Colonic mucosa (tissue), 4 donors: Measurements from ENCODE around the gene SIX4. TPM values are rescaled to one million over a fixed set of nuclear protein-coding genes. Genes with fewer than 3 reads are reported as not detected.

ENCODE experiments used
- DNase-seq: peaks from one replicate; pipeline ENCODE4 v3.0.0-alpha.2; 2020
- H3K27ac ChIP-seq: fragments of 200-600 bp; one replicate; pipeline ENCODE4 v1.8.0; 2021
- H3K27me3 ChIP-seq: fragments of 200-600 bp; one replicate; pipeline ENCODE4 v1.8.0; 2021
- H3K36me3 ChIP-seq: fragments of 200-600 bp; one replicate; pipeline ENCODE4 v1.8.0; 2021
- H3K4me1 ChIP-seq: fragments of 200-600 bp; one replicate; pipeline ENCODE4 v1.8.0; 2021; ENCODE audit warnings: mild to moderate bottlenecking
- H3K4me3 ChIP-seq: fragments of 200-600 bp; one replicate; pipeline ENCODE4 v1.8.0; 2021
- H3K9ac ChIP-seq, 2 donors: one replicate each; pipeline ENCODE4 v1.7.0; 2013; ENCODE audit warnings: control low read depth in 2 of 2, low read depth in 2 of 2, low read length in 2 of 2
- H3K9me3 ChIP-seq: fragments of 200-600 bp; one replicate; pipeline ENCODE4 v1.8.0; 2021
- intact Hi-C: fragments of 100-400 bp; cut with DNase I; formaldehyde crosslinking; loops from one replicate; pipeline ENCODE4 v1.14.1; 2022
- total RNA-seq, 2 donors: library from RNA; stranded (reverse); fragmentation: NEBNext Ultra II Directional in 1 of 2; extraction: Animal tissue kit (Norgen Biotek cat#: 25700) in 1 of 2; gene quantifications; one replicate each; pipeline ENCODE4 v1.2.1, GENCODE V29; 2021
- TF ChIP-seq, protein P1 (sequence below): fragments of 200-600 bp; IDR thresholded peaks from one replicate; pipeline ENCODE4 v1.8.0; 2022; ENCODE audit warnings: antibody characterized with exemption, mild to moderate bottlenecking
- donor health status: healthy.
- donor health status: DM: no; HTN: no; CAD: no.
- donor health status: DM: no; HTN: no; CAD: no.

SIX4 gene
- total RNA-seq, 2 donors from 2014 or later, result 0.15 to 0.27 TPM

DNA sequence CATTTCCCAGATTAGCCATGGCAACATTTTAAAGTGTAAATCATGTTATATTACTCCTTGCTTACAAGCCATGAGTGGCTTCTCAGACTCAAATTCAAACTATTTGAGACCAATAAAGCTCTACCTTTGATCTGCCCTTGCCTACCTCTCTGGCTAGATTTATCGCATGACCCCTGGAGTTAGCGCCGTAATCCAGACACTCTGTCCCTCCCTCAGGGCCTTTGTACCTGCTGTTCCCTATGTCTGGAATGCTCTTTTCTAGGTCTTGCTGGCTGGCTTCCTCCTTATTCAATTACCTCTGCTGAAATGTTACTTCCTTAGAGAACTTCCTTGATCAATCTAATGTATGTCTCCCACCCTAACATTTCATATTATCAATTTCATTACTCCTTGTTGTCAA, 16.3 kb downstream of the SIX4 start:
- Histone ChIP-seq H3K4me3 (no peak overlapping the region), H3K9ac (no peak overlapping the region), H3K36me3 (no peaks in the 10 kb centered on the region), H3K27ac (no peak overlapping the region), H3K27me3 (no peaks in the 10 kb centered on the region), H3K4me1 (no peaks in the 10 kb centered on the region), H3K9me3 (no peaks in the 10 kb centered on the region)
- intact Hi-C loops, result no loop called here
- DNase-seq, result no peak
- TF ChIP-seq, protein P1, sequence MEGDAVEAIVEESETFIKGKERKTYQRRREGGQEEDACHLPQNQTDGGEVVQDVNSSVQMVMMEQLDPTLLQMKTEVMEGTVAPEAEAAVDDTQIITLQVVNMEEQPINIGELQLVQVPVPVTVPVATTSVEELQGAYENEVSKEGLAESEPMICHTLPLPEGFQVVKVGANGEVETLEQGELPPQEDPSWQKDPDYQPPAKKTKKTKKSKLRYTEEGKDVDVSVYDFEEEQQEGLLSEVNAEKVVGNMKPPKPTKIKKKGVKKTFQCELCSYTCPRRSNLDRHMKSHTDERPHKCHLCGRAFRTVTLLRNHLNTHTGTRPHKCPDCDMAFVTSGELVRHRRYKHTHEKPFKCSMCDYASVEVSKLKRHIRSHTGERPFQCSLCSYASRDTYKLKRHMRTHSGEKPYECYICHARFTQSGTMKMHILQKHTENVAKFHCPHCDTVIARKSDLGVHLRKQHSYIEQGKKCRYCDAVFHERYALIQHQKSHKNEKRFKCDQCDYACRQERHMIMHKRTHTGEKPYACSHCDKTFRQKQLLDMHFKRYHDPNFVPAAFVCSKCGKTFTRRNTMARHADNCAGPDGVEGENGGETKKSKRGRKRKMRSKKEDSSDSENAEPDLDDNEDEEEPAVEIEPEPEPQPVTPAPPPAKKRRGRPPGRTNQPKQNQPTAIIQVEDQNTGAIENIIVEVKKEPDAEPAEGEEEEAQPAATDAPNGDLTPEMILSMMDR, result no peak

DNA sequence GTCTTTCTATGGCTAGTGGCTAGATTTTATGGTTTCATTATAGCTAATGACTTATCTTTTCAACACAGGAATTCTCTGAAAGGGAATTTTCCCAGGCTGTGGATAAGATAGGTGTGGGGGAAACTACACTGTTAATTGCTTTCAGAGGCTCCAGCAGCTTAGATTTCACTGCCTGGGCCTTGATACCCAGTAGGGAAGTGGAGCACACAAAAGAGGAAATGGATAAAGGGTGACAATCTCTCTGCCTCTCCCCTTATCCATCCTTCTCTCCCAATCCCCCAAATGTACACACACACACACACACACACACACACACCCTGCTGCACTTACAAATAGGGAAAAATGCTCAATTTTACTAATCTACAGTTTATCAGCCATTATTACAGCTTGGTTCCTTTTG, 19.1 kb downstream of the SIX4 start:
- TF ChIP-seq, protein P1, result no peak
- H3K4me3 ChIP-seq, result no peak overlapping the region
- DNase-seq, result no peak
- H3K27ac ChIP-seq, result no peak overlapping the region
- no peaks in the 10 kb centered on the region for H3K9me3 ChIP-seq
- no peaks in the 10 kb centered on the region for H3K27me3 ChIP-seq
- H3K4me1 ChIP-seq, result no peaks in the 10 kb centered on the region
- H3K36me3 ChIP-seq, result no peaks in the 10 kb centered on the region
- intact Hi-C loops, result no loop called here
- no peak overlapping the region for H3K9ac ChIP-seq

DNA sequence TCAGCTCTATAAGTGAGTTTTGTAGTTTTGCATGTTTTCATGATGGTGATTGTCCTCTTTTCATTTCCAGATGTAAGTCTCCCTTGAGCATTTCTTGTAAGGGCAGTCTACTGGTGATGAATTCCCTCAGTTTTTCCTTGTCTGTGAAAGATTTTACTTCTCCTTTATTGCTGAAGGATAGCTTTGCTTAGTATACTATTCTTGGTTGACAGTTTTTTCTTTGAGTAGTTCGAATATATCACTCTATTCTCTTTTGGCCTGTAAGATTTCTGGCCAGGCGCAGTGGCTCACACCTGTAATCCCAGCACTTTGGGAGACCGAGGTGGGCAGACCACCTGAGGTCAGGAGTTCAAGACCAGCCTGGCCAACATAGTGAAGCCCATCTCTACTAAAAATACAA, 23.6 kb downstream of the SIX4 start:
- TF ChIP-seq, protein P1, result no peak
- no peaks in the 10 kb centered on the region for H3K4me1 ChIP-seq
- H3K4me3 ChIP-seq, result no peak overlapping the region
- H3K9me3 ChIP-seq, result no peaks in the 10 kb centered on the region
- no peaks in the 10 kb centered on the region for H3K36me3 ChIP-seq
- H3K27me3 ChIP-seq, result no peaks in the 10 kb centered on the region
- no peak overlapping the region for H3K9ac ChIP-seq
- intact Hi-C loops, result no loop called here
- no peak overlapping the region for H3K27ac ChIP-seq
- DNase-seq, result no peak

DNA sequence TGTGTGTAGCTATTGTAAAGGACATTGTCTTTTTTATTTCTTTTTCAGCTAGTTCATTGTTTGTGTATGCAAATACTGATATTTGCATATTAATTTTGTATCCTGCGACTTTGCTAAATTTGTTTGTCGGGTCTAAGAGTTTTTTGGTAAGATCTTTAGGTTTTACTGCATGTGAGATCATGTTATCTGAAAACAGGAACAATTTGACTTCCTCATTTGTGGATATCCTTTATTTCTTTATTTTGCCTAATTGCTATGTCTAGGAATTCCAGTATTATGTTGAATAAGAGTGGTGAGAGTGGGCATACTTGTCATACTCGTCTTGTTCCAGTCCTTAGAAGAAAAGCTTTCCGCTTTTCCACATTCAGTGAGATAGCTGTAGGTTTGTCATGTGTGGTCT, 28.8 kb downstream of the SIX4 start:
- H3K36me3 ChIP-seq, result no peaks in the 10 kb centered on the region
- H3K27me3 ChIP-seq, result no peaks in the 10 kb centered on the region
- no peak for DNase-seq
- H3K9ac ChIP-seq, result no peak overlapping the region
- no peaks in the 10 kb centered on the region for H3K4me1 ChIP-seq
- intact Hi-C loops, result no loop called here
- no peak overlapping the region for H3K4me3 ChIP-seq
- no peak overlapping the region for H3K27ac ChIP-seq
- TF ChIP-seq, protein P1, result no peak
- H3K9me3 ChIP-seq, result no peaks in the 10 kb centered on the region

DNA sequence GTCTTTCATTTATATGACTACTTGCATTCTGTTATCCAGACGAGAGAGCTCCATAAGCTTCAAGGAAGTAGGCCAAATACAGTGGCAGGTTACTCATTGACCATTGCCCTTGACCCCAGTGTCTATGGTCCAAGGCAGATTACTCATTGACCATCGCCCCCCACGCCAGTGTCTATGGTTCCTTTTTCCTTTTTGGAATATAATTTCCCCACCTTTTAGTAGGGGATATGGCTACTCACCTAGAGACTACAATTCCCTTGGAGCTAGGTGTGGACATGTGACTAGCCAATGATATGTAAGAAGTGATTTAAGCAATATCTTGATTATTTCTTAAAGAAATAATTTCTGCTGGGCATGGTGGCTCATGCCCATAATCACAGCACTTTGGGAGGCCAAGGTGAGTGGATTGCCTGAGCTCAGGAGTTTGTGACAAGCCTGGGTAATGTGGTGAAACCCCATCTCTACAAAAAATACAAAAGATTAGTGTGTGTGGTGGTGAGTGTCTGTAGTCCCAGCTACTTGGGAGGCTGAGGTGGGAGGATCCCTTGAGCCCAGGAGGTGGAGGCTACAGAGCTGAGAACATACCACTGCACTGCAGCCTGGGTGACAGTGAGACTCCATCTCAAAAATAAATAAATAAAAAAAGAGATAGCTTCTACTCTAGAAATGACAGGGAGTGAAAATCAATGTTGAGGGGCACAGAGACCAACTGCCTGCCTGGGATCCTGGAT, 32.6 kb downstream of the SIX4 start:
- Histone ChIP-seq H3K9me3 (no peaks in the 10 kb centered on the region), H3K9ac (no peak overlapping the region), H3K27me3 (no peaks in the 10 kb centered on the region), H3K27ac (no peak overlapping the region), H3K4me3 (no peak overlapping the region), H3K36me3 (no peaks in the 10 kb centered on the region), H3K4me1 (no peaks in the 10 kb centered on the region)
- DNase-seq, result no peak
- intact Hi-C loops, result no loop called here
- TF ChIP-seq, protein P1, result no peak
